Activated naive CD8-positive, alpha-beta T cell treated with anti-CD3 and anti-CD28 coated beads, Interleukin-2, amount 10 ng/mL, durations not matched to agents 7 days and 5 days (primary cell): ENCODE data around the gene CNTFR. TPM values are rescaled to one million over a fixed set of nuclear protein-coding genes. Genes with fewer than 3 reads are reported as not detected.
A peak's percentile ranks its signal among the peaks of the same experiment; 100 is the strongest.

Source experiments
- ATAC-seq: fragments of 150-1000 bp; cut with Tn5 transposase; one replicate; pipeline ENCODE4 v1.10.0; 2021; ENCODE audit warnings: low read depth, moderate library complexity
- POLR2A ChIA-PET: fragments of 350-600 bp; sonication (Branson Sonifier 250); formaldehyde crosslinking; loops from one replicate; lab custom pipeline; 2021; ENCODE audit warnings: antibody characterized with exemption; lab: Charles Lee
- DNase-seq: peaks from one replicate; pipeline ENCODE4 v3.0.0; 2021
- H3K27ac Mint-ChIP-seq: one replicate; pipeline ENCODE4 v1.8.0; 2022; ENCODE audit warnings: mild to moderate bottlenecking, mixed read lengths
- H3K27me3 Mint-ChIP-seq: one replicate; pipeline ENCODE4 v1.8.0; 2022; ENCODE audit warnings: mild to moderate bottlenecking, moderate library complexity, mixed read lengths
- H3K36me3 Mint-ChIP-seq: one replicate; pipeline ENCODE4 v1.8.0; 2021; ENCODE audit warnings: mild to moderate bottlenecking, mixed read lengths
- H3K4me1 Mint-ChIP-seq: one replicate; pipeline ENCODE4 v1.8.0; 2021; ENCODE audit warnings: mixed read lengths
- H3K4me3 Mint-ChIP-seq: one replicate; pipeline ENCODE4 v1.8.0; 2022; ENCODE audit warnings: mild to moderate bottlenecking, moderate library complexity, mixed read lengths
- H3K9me3 Mint-ChIP-seq: one replicate; pipeline ENCODE4 v1.8.0; 2021; ENCODE audit warnings: mixed read lengths
- total RNA-seq, 2 experiments: library from RNA; stranded (reverse); gene quantifications; one replicate each; pipeline ENCODE4 v1.2.3, GENCODE V29; 2021

CNTFR gene
- total RNA-seq, 2 experiments from 2014 or later, result not detected

DNA sequence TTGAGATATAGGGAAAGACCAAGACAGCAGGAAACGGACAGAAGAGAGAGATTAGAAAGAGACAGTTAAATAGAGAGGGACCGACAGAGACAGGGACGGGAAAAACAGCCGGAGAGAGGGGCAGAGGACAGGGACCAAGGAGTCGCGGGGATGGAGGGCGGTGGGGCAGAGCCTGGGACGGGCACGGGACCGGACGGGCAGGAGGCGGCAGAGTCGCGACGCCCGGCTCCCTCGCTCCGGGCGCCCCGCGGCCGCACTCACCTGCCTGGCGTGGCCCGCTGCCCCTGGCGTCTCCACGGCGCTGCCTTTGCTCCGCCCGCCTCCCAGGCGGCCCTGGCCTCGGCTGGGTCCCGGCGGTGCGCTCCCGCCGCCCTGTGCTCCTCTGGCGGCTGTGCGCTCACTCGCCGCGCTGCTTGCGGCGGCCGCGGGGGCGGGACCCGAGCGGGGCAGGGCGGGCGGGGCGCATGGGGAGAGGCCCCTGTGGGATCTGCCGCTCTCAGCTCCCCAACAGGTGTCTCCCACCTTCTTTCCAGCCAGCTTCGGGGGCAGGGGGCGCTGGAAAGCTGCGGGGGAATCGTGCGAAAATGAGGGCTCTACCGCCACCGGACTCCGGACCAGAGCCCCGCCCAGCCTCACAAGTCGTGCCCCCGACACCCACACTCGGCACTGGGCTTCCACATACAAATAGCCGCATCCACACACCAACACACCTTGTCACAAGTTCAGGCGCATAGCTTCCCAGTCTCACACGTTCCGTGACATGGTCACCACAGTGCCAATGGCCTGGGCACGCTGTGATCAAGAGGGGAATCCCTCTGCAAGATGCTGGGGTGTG, 39.3 kb upstream of the CNTFR start, which contains the start of gene ARID3C:
TSS of gene ARID3C (minus strand) at position 411 of the 835 bp plus-strand sequence. CDS start 1,052 bp downstream, outside the sequence.
- POLR2A ChIA-PET, result interaction anchor here (1.3 to 1.6 kb wide), 2 partner anchors 9 kb away, joined by 3 to 8 read pairs; partner anchors contain the start of genes DCTN3 and SIGMAR1
- ATAC-seq (peak; percentile 71), DNase-seq (peak; percentile 56)
- H3K4me3 Mint-ChIP-seq, result peak within 1 kb of the TSS; percentile 77
- no peaks in the 10 kb centered on the region for H3K36me3 Mint-ChIP-seq
- H3K4me1 Mint-ChIP-seq, result peaks cover 12% of the 10 kb centered on the region
- no peaks in the 10 kb centered on the region for H3K9me3 Mint-ChIP-seq
- H3K27me3 Mint-ChIP-seq, result peaks cover 65% of the 10 kb centered on the region
- H3K27ac Mint-ChIP-seq, result no peak within 1 kb of the TSS

DNA sequence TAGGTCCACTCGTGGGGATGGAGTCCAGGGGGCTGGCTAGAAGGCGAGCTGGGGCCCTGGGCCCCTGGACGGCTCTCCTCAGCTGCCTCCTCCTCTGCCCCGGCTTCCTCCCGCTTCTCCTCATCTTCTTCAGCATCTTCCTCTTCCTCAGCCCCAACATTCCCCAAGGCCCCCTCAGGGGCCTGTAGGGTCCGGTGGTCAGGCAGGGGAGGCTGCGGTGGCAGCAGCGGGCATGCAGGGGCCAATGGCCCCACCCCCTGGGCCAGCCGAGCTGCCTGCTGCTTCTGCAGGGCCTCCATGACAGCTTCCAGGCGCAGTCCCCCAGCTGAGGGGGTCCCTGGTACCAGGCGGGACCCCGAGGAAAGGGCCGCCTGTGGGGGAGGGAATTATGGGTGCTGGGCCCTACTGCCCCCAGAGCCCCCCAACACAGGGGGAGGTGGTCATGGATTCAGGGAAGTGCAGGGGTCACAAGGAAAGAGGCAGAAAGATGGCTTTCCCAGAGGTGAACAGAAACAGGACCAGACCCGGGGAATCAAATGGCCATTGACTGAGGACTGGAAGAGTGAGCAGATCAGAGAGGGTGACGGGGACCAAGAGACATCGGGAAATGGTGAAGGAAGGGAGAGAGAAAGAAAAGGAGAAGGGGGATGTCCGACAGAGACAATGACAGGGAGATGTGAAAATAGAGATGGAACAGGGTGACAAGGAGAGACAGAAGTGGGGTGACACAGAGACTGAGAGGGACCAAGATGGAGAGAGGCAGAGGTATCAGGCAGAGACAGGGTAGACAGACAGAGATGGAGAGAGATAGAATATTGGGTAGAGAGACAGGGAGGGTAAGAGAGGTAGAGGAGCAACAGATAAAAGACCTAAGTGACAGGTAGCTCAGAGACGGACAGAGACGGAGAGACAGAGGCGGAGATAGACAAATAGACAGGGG, 38.5 kb upstream of the CNTFR start:
- Mint-ChIP-seq H3K27ac (no peak overlapping the region), H3K4me1 (peaks cover 14% of the 10 kb centered on the region), H3K9me3 (no peaks in the 10 kb centered on the region), H3K4me3 (peak overlapping the region; percentile 77), H3K27me3 (peaks cover 72% of the 10 kb centered on the region), H3K36me3 (peaks cover 2% of the 10 kb centered on the region)
- ATAC-seq, result no peak
- DNase-seq, result no peak
- POLR2A ChIA-PET, result interaction anchor here (1.6 kb wide), 1 partner anchor 8 kb away, joined by 8 read pairs; the partner anchor contains the start of gene DCTN3

DNA sequence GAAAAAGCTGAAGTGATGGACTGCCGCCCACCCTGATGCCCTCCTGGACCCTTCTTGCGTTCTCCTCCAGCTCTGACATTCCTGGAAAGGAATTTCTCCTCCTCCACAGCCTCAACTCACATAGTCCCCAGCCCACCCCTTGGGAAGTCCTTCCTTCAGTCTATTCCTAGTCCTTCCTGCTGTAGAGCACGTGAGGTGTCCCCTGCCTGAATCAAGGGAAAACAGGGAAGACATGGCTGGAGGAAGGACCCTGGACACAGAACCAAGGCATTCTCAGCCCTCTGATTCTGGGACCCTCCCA, 35.6 kb upstream of the CNTFR start:
- Mint-ChIP-seq H3K9me3 (no peaks in the 10 kb centered on the region), H3K4me3 (no peak overlapping the region), H3K27me3 (peaks cover 74% of the 10 kb centered on the region), H3K36me3 (peaks cover 2% of the 10 kb centered on the region), H3K4me1 (peaks cover 20% of the 10 kb centered on the region), H3K27ac (no peak overlapping the region)
- DNase-seq (no peak), ATAC-seq (no peak)
- POLR2A ChIA-PET, result interaction anchor here (1.3 kb wide), 1 partner anchor 13 kb away, joined by 5 read pairs; the partner anchor contains the start of gene SIGMAR1

DNA sequence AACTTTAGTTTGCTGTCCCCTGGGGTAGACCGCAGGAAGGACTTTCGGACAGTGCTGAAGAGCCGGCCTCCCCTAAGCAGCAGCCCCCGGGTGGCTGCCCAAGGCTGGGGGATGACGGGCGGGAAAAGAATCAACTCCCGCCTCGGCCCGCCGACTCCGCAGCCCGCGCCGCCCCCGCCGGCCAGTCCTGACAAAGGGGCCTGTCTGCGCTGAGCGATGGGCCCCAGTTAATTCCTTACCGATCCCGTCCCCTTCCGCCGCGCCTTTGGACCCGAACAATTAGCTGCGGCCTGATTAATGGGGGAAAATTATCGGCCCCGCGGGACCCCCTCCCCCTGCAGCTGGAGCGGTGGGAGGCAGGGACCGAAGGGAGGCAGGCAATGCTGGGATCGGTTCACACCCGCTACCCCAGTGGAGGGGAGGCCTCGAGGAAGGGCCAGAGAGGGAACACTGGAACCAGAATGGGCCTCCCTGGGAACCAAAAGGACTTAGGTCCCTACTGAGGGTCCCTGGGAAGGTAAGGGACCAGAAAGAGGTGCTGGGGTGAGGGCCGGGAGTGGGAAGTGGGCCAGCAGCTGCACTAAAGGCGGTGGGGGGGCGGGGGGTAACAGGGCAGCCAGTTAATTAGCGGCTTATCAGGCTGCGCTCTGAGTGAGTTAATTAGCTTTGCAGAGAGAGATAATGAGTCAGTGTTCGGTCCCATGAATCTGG, 35.1 kb upstream of the CNTFR start:
- Mint-ChIP-seq H3K9me3 (no peaks in the 10 kb centered on the region), H3K27ac (no peak overlapping the region), H3K36me3 (peaks cover 2% of the 10 kb centered on the region), H3K4me1 (peaks cover 23% of the 10 kb centered on the region), H3K4me3 (no peak overlapping the region), H3K27me3 (peaks cover 69% of the 10 kb centered on the region)
- ATAC-seq (no peak), DNase-seq (no peak)
- POLR2A ChIA-PET, result no interaction called here

DNA sequence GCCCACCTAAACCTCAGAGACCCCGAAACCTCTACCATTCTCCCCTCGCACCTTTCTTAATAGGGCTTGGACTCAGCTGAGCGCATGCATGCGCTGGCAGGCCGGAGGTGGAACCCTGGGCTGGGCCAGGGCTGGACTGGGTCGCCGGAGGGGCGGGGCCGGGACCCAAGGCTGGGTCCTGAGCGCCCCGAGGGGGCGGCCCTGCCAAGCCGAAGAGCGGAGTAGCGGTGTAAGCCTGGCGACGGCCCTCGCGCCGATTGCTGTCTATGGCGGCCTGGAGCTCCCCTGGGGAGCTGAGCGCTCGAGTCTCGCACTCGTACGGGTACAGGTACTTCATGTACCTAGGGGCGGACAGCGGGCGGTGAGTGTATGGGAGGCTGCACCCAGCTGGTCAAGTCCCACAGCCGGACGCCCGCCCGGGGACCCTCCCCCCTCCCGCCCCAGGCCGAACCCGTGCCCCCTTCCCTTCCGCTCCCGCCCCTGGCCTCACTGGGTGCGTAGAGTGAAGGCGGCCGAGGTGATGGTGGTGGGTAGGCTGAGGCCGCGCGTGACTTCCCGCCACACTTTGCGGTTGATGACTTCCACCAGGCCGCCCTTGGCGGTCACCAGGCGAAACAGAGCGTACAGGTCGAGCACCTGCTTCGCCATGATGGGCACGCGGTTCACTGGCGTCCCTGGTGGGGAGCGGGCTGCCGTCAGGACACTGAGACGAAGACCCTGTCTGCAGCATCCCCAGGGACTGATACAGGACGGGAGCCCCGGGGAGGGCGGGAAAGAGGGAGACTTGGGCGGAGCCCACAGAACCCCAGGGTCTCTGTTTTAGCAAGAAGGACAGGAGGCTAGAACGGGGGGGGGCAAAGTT, 34.1 kb upstream of the CNTFR start:
- Mint-ChIP-seq H3K4me3 (peak overlapping the region; percentile 19), H3K4me1 (peaks cover 25% of the 10 kb centered on the region), H3K27ac (no peak overlapping the region), H3K9me3 (no peaks in the 10 kb centered on the region), H3K36me3 (peaks cover 2% of the 10 kb centered on the region), H3K27me3 (peaks cover 64% of the 10 kb centered on the region)
- ATAC-seq (no peak), DNase-seq (peak; percentile 44)
- POLR2A ChIA-PET, result interaction anchor here (0.8 to 2.1 kb wide), 3 partner anchors 11 to 14 kb away, joined by 5 to 6 read pairs (median 6); partner anchors contain the start of gene SIGMAR1

DNA sequence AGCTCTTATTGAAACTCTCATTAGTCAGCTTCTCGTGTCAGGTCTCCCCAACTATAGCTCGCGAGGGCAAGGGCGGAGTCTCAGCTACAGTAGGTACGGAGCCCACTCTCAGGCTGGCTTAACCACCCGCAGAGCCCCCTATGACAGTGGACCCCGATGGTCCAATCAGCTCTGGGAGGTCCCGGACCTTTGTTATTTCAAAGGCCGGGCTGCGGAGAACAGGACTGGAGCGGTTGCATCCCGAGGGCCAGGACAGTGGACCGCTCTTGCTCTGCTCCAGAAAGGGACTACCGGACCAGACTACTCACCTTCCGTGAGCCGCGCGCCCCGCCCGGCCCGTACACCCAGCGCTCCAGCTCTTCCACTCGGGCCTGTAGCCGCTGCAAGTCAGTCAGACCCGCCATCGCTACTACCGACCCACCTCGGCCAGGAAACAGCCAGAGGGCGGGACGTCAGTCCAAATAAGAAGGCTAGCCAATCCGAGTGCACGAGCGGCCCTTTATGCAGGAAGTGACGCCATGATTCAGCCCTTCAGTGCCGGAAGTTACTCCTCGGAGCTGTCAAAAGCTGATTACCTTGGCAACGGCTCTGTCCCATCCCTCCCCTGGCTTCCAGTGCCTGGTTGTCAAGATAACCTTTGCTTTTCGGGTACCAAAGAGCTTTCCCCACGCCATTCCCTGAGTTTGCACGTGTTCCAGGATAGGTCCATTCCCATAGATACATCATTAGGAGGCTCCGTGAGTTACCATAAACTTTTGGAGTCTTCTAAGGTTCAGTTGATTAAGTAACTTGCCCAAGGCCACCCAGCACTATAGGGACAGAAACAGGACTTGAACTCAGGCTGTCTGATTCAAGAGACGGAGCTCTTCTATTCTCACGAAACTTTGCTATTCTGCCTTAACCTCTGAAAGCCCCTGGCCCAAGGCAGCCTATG, 30.8 kb upstream of the CNTFR start, which contains the start of gene DCTN3:
TSS of gene DCTN3 (minus strand) at position 435 of the 934 bp plus-strand sequence. CDS start at position 404, 31 bp downstream.
- POLR2A ChIA-PET, result interaction anchor here (0.5 to 2.2 kb wide), 11 partner anchors 9 to 451 kb away, joined by 3 to 42 read pairs (median 4); partner anchors contain the start of genes ARID3C, GALT, RPP25L and SIGMAR1
- H3K4me3 Mint-ChIP-seq, result peak within 1 kb of the TSS; percentile 94
- H3K4me1 Mint-ChIP-seq, result peaks cover 20% of the 10 kb centered on the region
- peak within 1 kb of the TSS; percentile 83 for H3K27ac Mint-ChIP-seq
- ATAC-seq, result peak; percentile 98
- peak; percentile 83 for DNase-seq
- no peaks in the 10 kb centered on the region for H3K9me3 Mint-ChIP-seq
- peaks cover 31% of the 10 kb centered on the region for H3K27me3 Mint-ChIP-seq
- peaks cover 10% of the 10 kb centered on the region for H3K36me3 Mint-ChIP-seq

DNA sequence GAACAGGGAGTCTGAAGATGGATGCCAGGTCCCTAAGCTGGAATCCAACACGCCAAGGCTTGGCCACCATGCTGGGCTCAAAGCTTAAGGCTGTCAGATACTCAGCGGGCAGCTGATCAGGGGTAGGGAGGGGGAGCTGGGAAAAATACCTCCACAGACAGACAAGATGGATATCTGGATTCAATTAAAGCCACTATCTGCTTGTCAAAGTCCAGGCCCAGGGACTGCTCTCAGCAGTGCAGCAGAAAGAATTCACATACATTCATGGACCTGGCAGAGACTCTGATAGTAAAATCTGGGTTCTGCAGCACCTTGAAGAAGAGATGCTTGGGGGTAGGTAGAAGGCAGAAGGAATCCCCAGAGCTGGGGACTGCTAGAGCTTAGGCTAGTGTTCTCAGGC, 25.6 kb upstream of the CNTFR start:
- Mint-ChIP-seq H3K9me3 (no peaks in the 10 kb centered on the region), H3K27me3 (no peaks in the 10 kb centered on the region), H3K4me1 (peaks cover 22% of the 10 kb centered on the region), H3K27ac (no peak overlapping the region), H3K4me3 (no peak overlapping the region), H3K36me3 (peaks cover 8% of the 10 kb centered on the region)
- POLR2A ChIA-PET, result interaction anchor here (0.7 to 8.0 kb wide), 3 partner anchors 21 to 31 kb away, joined by 3 to 75 read pairs (median 3); partner anchors contain the start of genes GALT and SIGMAR1
- ATAC-seq (no peak), DNase-seq (no peak)

DNA sequence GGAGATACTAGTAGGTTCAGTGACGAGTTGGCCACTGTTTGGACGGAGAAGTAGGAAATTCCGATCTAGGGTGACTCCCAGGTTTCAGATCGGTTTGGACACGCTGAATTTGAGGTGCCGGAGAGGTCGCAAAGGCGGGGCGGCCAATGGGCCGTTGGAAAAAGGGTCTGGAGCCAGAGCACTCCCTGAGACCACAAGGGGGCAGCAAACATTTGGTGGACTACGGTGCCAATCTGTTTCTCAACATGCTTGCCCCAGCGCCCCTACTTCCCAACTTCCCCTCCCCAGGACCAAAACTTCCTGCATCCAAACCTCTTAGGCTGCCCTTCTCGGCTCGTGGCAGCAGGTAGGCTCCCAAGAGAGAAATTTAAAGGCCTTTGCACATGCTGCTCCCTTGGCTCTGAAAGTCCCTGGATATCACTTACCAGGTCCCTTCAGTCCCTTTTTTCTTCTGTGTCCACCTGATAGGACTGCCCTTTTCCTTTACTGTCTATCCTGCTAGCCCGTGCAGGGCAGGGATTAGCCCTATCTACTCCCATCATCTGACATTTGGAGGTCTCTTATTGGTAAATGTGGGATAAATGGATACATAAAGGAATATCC, 23.4 kb upstream of the CNTFR start:
- Mint-ChIP-seq H3K9me3 (no peaks in the 10 kb centered on the region), H3K4me1 (peaks cover 14% of the 10 kb centered on the region), H3K27ac (peak overlapping the region; percentile 92), H3K36me3 (peaks cover 8% of the 10 kb centered on the region), H3K4me3 (peak overlapping the region; percentile 94), H3K27me3 (no peaks in the 10 kb centered on the region)
- peak; percentile 69 for DNase-seq
- POLR2A ChIA-PET, result interaction anchor here (0.8 to 8.0 kb wide), 4 partner anchors 7 to 32 kb away, joined by 4 to 75 read pairs (median 12); partner anchors contain the start of genes DCTN3 and SIGMAR1
- ATAC-seq, result peak; percentile 23

DNA sequence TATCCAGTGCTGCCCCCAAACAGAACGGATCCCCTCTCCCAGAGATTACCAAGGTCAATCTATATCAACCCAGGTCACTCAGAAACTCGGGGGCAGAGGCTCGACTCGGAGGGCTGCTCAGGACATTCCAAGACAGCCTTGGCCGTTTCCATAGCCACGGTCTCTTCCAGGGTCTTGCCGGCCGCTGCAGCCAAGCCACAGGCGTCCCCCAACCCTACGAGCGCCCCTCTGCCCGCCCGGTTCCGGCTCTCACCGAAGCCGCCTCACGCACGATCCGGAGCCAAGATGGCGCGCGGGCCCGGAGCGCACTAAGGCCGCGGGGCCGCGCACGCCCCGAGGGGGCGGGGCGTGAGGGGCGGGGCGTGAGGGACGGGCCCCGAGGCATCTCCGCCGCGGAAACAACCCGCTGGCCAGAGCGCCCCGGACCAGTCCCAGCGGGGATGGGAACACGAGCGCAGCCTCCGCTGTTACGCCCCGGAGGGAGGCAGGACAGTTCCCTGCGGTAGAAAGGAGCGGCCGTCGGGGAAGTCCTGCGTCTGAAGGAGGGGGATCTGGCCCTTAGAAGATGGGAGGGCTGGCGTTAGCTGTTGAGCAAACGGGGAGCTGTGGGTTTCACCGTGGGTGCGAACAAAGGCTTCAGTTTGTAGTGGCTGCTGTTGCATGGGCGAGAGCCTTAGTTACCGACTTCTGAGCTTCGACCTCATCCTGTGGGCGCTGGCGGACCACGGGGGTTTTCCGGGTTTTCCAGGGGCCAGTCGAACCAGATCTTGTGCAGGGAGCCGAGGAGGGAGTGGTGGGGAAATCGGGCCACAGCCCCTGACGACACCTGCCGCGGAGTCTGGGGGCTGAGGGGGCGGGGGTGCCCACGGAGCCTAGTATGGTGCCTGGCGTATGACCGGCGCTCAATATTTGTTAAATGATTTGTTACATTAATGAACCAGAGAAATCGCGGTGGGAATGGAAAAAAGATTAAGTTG, 22.6 kb upstream of the CNTFR start, which contains the start of gene RPP25L:
TSS of gene RPP25L (minus strand) at position 287 of the 977 bp plus-strand sequence. CDS start 801 bp downstream, outside the sequence.
- POLR2A ChIA-PET, result interaction anchor here (0.8 to 8.0 kb wide), 6 partner anchors 8 to 154 kb away, joined by 3 to 75 read pairs (median 4); partner anchors contain the start of genes DCTN3, DNAI1, FAM219A and SIGMAR1
- ATAC-seq, result peak; percentile 92
- peaks cover 14% of the 10 kb centered on the region for H3K4me1 Mint-ChIP-seq
- peak; percentile 97 for DNase-seq
- no peaks in the 10 kb centered on the region for H3K9me3 Mint-ChIP-seq
- no peaks in the 10 kb centered on the region for H3K27me3 Mint-ChIP-seq
- H3K27ac Mint-ChIP-seq, result peak within 1 kb of the TSS; percentile 92
- peak within 1 kb of the TSS; percentile 94 for H3K4me3 Mint-ChIP-seq
- H3K36me3 Mint-ChIP-seq, result peaks cover 8% of the 10 kb centered on the region
